Measurements from ENCODE around the gene ADCY3. TPM values are rescaled to one million over a fixed set of nuclear protein-coding genes. Genes with fewer than 3 reads are reported as not detected.

The ADCY3 gene
- total and polyA plus RNA-seq, 12 donors, result 5.3 to 50.8 (median 13.1) TPM

DNA sequence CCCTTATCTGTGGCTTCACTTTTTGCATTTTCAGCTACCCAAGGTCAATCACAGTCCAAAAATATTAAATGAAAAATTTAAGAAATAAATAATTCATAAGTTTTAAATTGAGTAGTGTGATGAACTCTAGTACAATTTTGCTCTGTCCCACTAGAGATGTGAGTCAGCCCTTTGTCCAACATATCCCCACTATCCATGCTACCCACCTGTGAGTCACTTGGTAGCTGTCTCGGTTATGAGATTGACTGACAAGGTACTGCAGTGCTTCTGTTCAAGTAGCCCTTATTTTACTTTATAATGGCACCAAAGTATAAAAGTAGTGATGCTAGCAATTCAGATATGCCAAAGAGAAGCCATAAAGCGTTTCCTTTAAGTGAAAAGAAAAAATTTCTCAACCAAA, 28.8 kb downstream of the ADCY3 start:
- TF ChIP-seq CTCF (IDR thresholded peaks at IDR 0.05), result no peak
- Histone ChIP-seq H3K4me3 (no peak overlapping the region), H3K9me3 (peaks cover 0 to 40% (median 18%) of the 10 kb centered on the region in 11 donors), H3K27ac (no peak overlapping the region), H3K36me3 (peaks cover 0 to 7% (median 0%) of the 10 kb centered on the region in 9 donors), H3K27me3 (no peaks in the 10 kb centered on the region), H3K4me1 (peaks cover 0 to 15% (median 0%) of the 10 kb centered on the region in 9 donors)
- DNase-seq, result no peak
- intact Hi-C loops (cut with DNase I), result no loop called here
- WGBS, 2 donors, result 93 to 94% methylated on average over 2 of the region's 2 CpGs
- no peak for ATAC-seq

DNA sequence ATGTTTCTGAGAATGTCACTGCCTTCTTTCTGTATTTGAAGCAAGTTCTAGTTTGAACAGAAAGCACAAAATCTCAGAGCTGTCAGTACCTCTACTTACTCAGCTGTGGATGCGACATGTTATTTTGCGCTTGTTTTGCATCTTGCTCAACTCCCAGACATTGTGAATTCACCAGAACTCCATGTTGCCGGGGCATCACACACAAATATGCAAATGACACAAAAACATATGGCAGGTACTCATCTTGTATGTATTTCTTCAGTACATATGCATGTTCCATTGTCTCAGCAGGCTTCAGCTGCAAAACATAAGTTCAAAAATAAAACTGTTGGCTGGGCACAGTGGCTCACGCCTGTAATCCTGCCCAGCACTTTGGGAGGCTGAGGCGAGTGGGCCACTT, 30.8 kb downstream of the ADCY3 start:
- intact Hi-C loops (cut with DNase I), result no loop called here
- H3K27ac ChIP-seq, result no peak overlapping the region
- H3K36me3 ChIP-seq, result peaks cover 0 to 5% (median 0%) of the 10 kb centered on the region in 9 donors
- peaks cover 0 to 30% (median 0%) of the 10 kb centered on the region in 9 donors for H3K4me1 ChIP-seq
- 96 to 97% methylated on average over 5 of the region's 5 CpGs for WGBS, 2 donors
- no peak overlapping the region for H3K4me3 ChIP-seq
- ATAC-seq, result no peak
- no peak for DNase-seq
- peaks cover 0 to 25% (median 3%) of the 10 kb centered on the region in 11 donors for H3K9me3 ChIP-seq
- TF ChIP-seq CTCF (IDR thresholded peaks at IDR 0.05), result no peak
- H3K27me3 ChIP-seq, result no peaks in the 10 kb centered on the region

DNA sequence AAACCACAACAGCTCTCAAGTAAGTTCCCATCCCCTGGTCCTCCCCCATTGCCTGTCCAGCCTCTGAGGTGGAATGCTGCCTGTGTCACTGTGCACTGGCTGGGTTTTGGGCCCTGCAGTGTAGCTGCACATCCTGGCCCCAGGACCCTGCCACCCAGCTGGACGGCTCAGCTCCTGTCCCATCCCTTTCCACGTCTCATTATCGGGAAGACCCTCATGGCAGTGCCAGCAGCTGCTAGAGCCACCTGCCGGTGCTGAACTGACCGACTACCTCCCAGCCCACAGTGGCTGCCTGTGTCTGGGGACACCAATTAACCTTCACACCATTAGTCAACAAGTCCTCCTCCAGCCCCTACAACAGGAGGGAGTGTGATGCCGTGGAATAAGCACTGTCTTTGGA, 31.9 kb downstream of the ADCY3 start:
- no peak for TF ChIP-seq CTCF (IDR thresholded peaks at IDR 0.05)
- DNase-seq (no peak), ATAC-seq (no peak)
- Histone ChIP-seq H3K27me3 (no peaks in the 10 kb centered on the region), H3K9me3 (peaks cover 0 to 19% (median 0%) of the 10 kb centered on the region in 11 donors), H3K36me3 (peaks cover 0 to 5% (median 0%) of the 10 kb centered on the region in 9 donors), H3K4me3 (no peak overlapping the region), H3K4me1 (peaks cover 0 to 40% (median 5%) of the 10 kb centered on the region in 9 donors), H3K27ac (no peak overlapping the region)
- intact Hi-C loops (cut with DNase I), result no loop called here
- WGBS, 2 donors, result 91 to 98% methylated on average over 6 of the region's 6 CpGs

GRCh38 chr2:24887307-24887874, 32.6 kb downstream of the ADCY3 start:
- peaks cover 0 to 42% (median 5%) of the 10 kb centered on the region in 9 donors for H3K4me1 ChIP-seq
- H3K9me3 ChIP-seq, result peaks cover 0 to 11% (median 0%) of the 10 kb centered on the region in 11 donors
- ATAC-seq (no peak), DNase-seq (no peak)
- H3K27me3 ChIP-seq, result no peaks in the 10 kb centered on the region
- TF ChIP-seq CTCF (IDR thresholded peaks at IDR 0.05), result no peak
- H3K27ac ChIP-seq, result peak overlapping the region in 4 of 10 donors; percentile 7 to 73 (median 57)
- no peak overlapping the region for H3K4me3 ChIP-seq
- 93 to 95% methylated on average over 20 of the region's 20 CpGs for WGBS, 2 donors
- intact Hi-C loops (cut with DNase I), result no loop called here
- H3K36me3 ChIP-seq, result peaks cover 0 to 5% (median 0%) of the 10 kb centered on the region in 9 donors

Measured in heart right ventricle (tissue), 16 donors.